NCI-H526 (cell line): ENCODE results near the gene RNASEL.
A peak's percentile ranks its signal among the peaks of the same experiment; 100 is the strongest.
"Not testable (repeated sequence)": the region's sequence is repeated elsewhere in the genome, so short reads cannot be mapped to it uniquely, and the experiment has no call there.

Source experiments
- DNase-seq, 2 experiments: peaks; one replicate each; lab custom pipeline; 2025; lab: John Stamatoyannopoulos, UW

Gene RNASEL

GRCh38 chr1:182588500-182589396 is at the start of gene RNASEL:
TSS of gene RNASEL (minus strand) at chr1:182589256. CDS start at chr1:182586806, 2,450 bp downstream.
- peak; percentile 59 to 74 for DNase-seq

- no peak for DNase-seq
Measured at GRCh38 chr1:182637769-182638168, 48.7 kb upstream of the RNASEL start.

- DNase-seq = no peak
Measured at GRCh38 chr1:182635871-182636270, 46.8 kb upstream of the RNASEL start.

- DNase-seq = peak; percentile 73 to 86
Measured at GRCh38 chr1:182634306-182635072, 45.4 kb upstream of the RNASEL start.

GRCh38 chr1:182633657-182634281 is 44.7 kb upstream of the RNASEL start:
- DNase-seq = peak; percentile 96 to 98

- DNase-seq = no peak
Measured at GRCh38 chr1:182633031-182633430, 44.0 kb upstream of the RNASEL start.

- DNase-seq = not testable (repeated sequence)
Measured at GRCh38 chr1:182632441-182632857, 43.4 kb upstream of the RNASEL start.

- no peak for DNase-seq
Measured at GRCh38 chr1:182631954-182632353, 42.9 kb upstream of the RNASEL start.

- no peak for DNase-seq
Measured at GRCh38 chr1:182631053-182631677, 42.1 kb upstream of the RNASEL start.

GRCh38 chr1:182630586-182630985 is 41.5 kb upstream of the RNASEL start:
- DNase-seq = no peak

GRCh38 chr1:182629499-182630096 is 40.5 kb upstream of the RNASEL start:
- peak; percentile 53 to 70 for DNase-seq

GRCh38 chr1:182629080-182629479 is 40.0 kb upstream of the RNASEL start:
- DNase-seq = no peak

- no peak for DNase-seq
Measured at GRCh38 chr1:182628657-182629056, 39.6 kb upstream of the RNASEL start.

- DNase-seq = peak; percentile 44 to 71
Measured at GRCh38 chr1:182627622-182628021, 38.6 kb upstream of the RNASEL start.

GRCh38 chr1:182626527-182626926 is 37.5 kb upstream of the RNASEL start:
- no peak for DNase-seq

- no peak for DNase-seq
Measured at GRCh38 chr1:182625719-182626504, 36.9 kb upstream of the RNASEL start.

- no peak for DNase-seq
Measured at GRCh38 chr1:182625024-182625423, 36.0 kb upstream of the RNASEL start.

- DNase-seq = no peak
Measured at GRCh38 chr1:182624577-182624976, 35.5 kb upstream of the RNASEL start.

- no peak for DNase-seq
Measured at GRCh38 chr1:182622901-182623528, 34.0 kb upstream of the RNASEL start.

- DNase-seq = no peak
Measured at GRCh38 chr1:182621906-182622305, 32.9 kb upstream of the RNASEL start.
